GM19324 (cell line): ENCODE measurements around the gene METTL27.
A peak's percentile ranks its signal among the peaks of the same experiment; 100 is the strongest.
"Not testable (repeated sequence)": the region's sequence is repeated elsewhere in the genome, so short reads cannot be mapped to it uniquely, and the experiment has no call there.

ENCODE experiments used
- ATAC-seq: cut with Tn5 transposase; IDR thresholded peaks from one replicate; pipeline ENCODE4 v1.9.1; 2021; ENCODE audit warnings: mild to moderate bottlenecking, moderate library complexity; ENCODE audit not compliant: unreplicated experiment, low FRiP score

METTL27 gene

DNA sequence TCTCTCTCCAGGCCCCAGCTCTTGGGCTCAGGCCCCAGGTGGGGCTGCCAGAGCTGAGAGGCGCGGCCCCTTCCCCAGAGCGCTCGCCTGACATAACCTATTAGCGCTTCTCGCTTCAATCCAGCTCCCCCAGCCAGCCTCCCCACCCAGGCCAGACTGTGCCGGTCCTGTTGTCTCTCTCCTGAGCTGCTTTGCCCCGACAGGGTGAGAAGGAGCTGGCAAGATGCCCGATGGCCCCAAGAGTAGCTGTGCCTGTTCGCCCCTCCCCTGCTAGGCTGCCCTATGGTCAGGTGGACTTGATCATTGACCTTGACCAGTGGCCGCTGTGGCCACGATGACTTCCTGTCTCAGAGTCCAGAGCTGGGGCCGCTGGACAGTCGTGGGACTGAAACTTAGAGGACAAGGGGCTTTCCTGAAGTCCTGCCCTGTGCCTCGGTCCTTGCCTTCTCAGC lies 27.8 kb upstream of the METTL27 start:
- no peak for ATAC-seq

DNA sequence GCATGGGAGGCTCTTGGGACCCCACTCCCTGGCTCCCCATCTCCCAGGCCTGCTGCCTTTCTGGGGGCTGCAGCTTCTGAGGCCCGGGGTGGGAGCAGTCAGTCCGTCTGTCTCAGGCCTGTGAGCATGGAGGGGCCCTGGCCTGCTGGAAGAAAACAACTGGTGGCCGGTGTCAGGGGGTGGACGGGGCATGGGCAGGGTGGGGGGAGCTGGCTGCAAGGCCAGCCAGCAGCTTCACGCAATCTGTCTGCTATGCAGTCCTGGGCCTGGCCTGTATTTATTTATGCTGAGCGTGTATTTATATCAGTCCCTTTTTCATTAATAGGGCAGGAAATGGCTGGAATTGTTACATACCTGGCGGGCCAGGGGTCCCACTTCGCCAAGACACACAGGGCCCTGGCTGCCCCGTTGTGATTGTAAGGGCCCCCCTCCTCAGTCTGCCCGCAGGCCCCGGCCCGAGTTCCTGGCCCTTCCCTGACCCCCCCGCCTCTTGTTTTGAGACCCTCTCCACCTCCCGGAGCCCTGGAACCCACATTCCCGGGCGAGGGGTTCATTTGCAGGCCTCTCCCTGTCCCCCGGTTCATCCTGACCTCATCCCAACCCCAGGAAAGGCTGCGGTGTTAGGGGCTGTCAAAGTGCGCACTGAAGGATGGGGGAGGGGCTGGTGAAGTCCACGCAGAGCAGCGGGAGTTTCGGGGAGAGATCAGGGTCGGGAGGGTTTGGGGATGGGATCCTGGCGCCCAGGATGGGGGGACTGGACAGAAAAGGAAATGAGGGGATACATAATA lies 26.9 kb upstream of the METTL27 start:
- no peak for ATAC-seq

DNA sequence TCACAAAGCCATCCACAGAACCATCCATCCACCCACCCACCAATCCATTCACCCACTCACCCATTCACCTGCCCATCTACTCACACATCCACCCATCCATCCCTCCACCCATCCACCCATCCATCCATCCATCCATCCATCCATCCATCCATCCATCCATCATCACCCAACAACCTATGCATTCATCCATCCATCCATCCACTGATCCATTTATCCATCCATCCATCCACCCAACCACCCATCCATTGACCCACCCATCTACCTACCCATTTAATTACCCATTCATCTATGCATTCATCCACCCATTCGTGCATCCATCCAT lies 24.1 kb upstream of the METTL27 start:
- no peak for ATAC-seq

DNA sequence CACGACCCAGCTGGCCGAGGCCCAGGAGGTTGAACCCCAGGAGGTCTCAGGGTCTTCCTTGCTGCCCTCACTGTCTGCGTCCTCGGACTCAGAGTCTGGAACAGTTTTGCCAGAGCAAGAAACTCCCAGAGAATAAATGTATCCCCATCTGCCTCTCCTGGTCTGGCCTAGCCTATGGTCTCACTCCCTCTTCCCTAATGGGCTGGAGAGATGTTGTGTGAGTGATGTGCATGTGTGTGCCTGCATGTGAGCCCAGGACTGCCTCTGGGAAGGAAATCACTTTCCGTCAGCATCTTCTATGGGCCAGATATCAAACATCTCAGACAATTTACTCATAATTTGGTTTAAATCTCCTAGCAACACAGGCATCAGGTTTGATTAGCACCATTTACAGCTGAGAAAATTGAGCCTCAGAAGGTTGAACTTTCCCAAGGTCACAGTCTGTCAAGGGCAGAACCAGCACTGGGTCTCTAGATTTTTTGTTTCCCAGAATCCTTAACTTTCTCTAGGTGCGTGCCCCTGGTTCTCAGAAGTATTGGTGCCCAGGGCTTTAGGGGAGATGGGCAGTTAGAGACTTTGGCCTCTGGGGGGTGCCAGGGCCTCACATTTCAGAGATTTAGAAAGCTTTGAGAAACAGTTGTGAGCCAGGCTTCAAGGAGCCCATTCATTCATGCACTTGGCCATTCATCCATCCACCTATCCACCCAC lies 23.6 kb upstream of the METTL27 start:
- ATAC-seq, result no peak

DNA sequence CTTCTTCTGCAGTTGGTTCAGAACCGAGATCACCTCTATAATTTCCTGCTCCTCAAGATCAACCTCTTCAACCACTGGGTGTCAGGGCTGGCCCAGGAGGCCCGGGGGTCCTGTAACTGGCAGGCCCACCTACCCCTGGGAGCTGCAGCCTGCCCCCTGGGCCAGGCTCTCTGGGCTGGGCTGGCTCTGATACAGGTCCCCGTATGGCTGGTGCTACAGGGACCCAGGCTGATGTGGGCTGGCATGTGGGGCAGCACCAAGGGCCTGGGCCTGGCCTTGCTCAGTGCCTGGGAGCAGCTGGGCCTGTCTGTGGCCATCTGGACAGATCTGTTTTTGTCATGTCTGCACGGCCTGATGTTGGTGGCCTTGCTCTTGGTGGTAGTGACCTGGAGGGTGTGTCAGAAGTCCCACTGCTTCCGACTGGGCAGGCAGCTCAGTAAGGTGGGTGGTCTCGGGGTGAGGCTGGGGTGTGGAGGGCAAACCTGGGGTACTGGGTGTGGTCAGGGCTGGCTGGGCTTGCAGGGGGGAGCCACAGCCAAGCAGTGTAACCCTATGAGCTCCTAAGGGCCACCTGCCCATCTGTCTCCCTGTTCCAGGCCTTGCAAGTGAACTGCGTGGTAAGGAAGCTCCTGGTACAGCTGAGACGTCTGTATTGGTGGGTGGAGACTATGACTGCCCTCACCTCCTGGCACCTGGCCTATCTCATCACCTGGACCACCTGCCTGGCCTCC lies 22.8 kb upstream of the METTL27 start:
- ATAC-seq, result no peak

DNA sequence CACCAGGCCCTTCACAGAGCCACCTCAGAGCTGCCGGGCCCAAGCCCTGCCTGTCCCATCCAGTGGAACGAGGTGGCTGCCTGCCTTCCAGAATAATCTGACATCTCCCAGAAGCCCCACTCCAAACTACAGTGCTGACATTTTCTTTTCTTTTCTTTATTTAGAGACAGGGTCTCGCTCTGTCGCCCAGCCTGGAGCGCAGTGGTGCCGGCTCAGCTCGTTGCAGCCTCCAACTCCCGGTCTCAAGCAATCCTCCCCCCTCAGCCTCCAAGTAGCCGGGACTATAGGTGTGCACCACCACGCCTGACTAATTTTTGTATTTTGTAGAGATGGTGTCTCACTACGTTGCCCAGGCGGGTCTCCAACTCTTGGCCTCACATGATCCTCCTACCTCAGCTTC lies 19.0 kb upstream of the METTL27 start:
- ATAC-seq, result no peak

DNA sequence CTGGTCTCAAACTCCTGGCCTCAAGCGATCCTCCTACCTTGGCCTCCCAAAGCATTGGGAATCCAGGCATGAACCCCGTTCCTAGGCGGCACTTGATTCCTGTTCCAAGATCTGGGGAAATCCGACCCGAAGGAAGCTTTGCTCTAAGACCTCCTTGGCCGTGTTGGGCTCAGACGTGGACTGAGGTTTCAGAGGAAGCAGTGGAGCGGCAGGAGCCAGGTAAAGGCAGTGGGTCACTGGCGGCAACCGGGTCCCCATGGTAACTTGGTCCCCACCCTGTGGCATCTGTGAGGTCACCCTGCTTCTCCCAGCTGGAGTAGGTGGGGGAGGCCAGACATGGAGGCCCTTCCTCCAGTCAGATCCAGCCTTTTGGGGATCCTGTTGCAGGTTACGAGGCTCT lies 18.5 kb upstream of the METTL27 start, which contains the start of gene TMEM270:
Gene TMEM270, plus strand, starts transcription at position 301 of the 400 bp plus-strand sequence. Its CDS starts 36 bp downstream, at position 337.
- ATAC-seq, result no peak

DNA sequence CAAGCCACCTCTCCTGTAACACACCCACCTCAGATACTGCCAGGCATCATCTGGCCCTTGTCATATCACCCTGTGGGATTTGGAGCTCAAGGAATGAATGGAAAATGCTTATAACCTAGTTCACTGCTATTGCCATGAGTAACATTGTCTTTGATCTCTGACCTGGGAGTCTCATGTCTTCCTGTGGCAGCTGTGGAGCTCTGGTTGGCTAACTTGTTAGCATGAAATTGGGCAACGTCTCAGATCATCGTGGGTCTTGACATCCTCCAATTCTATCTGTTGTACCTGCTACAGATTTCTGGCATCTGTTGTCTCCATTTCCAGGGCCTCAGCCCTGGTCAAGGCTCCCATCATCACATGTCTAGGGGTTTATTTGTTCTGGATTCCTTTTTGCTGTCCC lies 16.5 kb upstream of the METTL27 start:
- ATAC-seq, result no peak

DNA sequence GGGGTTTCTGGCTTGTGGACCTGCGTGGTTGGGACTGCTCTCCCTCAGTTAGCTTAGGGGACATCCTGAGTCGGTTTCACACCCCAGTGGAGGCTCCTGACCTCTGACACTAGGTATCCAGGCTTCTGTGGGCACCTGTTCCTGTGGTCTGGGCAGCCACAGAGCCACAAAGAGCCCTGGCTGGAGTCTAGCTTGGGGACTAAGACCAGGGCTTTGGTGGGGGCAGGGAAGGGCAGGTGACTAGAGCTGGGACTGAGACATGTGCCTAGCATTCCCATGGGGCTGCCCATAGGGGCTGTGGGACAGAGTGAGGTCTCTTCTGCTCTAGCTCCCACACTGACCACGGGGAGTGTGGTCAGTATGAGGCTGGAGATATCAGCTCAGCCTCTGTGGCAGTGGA lies 14.6 kb upstream of the METTL27 start:
- no peak for ATAC-seq

DNA sequence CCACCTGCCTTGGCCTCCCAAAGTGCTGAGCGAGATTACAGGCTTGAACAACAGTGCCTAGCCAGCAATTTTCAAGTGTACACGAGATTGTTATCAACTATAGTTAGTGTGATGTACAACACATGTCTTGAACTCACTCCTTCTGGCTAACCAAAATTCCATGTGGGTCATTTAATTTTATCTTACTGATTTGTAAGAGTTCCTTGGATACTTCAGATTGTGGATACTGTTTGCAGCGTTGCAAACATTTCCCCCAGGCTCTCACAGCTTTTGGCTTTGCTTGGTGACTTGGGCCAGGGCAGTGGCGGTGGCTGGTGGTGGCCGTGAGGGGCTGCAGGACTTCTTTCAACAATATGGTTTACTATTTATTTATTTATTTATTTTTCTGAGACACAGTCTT lies 10.2 kb upstream of the METTL27 start:
- ATAC-seq, result no peak

DNA sequence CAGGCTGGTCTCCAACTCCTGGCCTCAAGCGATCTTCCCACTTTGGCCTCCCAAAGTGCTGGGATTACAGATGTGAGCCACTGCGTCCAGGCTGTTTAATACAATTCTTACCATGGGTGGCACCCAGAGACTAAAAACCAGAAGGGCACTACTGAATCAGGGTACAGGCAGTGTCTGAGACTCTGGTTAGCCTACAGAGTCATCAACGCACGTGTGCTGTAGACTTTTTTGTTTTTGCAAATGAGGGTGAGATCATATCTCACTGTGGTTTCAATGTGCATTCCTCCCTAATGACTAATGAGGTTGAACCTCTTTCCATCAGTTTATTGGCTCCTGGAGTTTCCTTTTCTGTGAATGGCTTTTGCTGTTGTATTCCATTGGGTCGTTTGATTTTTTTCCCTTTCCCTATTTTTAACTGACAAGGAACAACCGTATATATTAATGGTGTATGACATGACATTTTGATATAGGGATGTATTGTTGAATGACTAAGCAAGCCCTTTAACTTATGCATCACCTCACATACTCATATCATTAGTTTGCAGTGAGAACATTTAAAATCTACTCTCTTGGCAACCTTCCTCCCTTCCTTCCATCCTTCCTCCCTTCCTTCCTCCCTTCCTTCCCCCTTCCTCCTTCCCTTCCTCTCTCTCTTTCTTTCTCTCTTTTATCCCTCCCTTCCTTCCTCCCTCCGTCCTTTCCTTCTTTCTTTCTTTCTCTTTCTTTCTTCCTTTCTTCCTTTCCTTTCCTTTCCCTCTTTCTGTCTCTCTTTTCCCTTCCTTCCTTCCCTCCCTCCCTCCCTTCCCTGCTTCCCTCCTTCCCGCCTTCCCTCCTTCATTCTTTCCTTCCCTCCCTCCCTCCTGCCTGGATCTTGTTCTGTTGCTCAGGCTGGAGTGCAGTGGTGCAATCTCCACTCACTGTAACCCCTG lies 9.4 kb upstream of the METTL27 start:
- ATAC-seq, result peak; percentile 64

DNA sequence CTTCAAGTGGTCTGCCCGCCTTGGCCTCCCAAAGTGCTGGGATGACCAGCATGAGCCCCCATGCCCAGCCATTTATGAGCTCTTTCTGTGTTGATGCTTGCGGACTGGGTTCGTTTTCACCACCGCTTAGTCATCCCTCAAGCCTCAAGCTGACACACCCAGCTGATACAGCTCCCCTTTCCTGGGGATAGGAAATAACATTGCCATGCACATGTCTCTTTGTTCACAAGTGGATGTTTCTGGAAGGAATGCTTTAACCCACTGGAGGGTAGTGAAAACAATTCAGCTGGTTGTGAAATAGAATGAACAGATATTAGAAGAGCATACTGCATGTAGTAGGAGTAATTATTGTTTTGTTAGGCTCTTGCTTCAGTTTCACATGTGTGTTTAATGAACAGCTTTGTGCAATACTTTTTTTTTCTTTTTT lies 8.5 kb upstream of the METTL27 start:
- ATAC-seq, result no peak

DNA sequence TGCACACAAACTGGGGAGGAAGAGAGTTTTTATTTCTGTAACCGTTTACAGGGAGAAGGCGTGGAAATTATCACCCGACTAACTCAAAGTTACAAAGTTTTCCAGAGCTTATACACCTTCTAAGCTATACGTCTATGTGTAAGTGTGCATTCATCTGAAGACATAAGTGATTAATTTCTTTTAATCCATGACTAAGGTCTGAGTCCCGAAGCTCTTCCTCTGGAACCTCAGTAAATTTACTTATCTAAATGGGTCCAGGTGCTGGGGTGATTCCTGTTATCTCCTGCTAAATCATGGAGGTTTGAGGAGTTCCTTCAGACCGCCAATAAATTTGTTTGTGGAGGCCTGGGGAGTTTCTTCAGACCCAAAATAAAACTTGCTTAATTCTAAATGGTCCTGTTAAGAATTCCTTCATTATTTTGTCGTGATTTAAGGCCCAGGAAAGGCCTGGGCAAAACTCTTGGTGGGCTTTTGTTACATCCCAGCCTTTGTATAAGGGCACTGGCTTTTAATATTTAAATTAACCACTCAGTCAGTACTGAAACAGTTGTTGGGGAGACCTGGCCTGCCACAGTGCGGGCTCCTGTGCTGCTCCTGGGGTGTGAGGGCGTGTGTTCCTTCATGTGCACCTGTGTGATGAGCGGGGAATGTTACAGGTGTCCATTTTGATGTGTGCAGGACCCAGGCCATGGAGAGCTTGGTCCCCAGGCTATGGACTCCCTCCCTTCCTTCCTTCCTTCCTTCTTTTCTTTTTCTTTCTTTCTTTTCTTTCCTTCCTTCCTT lies 5.8 kb upstream of the METTL27 start:
- no peak for ATAC-seq

DNA sequence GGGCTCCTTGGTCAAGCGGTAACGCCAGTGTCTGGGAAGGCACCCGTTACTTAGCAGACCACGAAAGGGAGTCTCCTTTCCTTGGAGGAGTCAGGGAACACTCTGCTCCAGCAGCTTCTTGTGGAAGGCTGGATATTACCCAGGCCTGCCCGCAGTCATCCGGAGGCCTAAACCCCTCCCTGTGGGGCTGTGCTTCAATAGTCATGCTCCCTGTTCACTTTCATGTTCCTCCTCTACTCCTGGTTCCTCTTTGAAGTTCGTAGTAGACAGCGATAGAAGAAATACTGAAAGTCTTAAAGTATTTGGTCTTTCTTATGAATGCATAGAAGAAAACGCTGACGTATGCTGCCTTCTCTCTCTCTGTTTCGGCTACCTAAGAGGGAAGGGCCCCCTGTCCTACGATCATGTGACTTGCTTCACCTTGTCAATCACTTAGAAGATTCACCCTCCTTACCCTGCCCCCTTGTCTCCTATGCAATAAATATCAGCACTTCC lies 3.4 kb upstream of the METTL27 start:
- not testable (repeated sequence) for ATAC-seq

DNA sequence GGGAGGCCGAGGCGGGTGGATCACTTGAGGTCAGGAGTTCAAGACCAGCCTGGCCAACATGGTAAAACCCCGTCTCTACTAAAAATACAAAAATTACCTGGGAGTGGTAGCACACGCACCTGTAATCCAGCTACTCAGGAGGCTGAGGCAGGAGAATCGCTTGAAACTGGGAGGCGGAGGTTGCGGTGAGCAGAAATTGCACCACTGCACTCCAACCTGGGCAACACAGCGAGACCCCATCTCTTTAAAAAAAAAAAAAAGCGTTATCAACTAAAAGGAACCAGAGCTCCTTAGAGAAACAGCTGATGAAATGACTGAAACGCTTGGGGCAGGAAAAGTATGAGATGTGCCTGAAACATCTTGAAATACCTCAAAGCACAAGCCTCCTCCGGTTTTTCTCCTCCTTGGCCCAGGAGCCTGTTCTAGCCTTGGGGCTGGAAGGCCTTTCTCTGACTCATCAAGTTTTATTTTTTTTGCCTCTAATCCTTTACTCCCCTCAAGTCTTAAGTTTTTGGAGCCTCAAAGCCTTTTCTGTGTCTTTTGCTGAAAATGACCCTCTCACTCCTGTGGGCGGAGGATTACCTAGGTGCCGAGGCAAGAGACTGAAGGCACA lies 2.6 kb upstream of the METTL27 start:
- ATAC-seq, result no peak

DNA sequence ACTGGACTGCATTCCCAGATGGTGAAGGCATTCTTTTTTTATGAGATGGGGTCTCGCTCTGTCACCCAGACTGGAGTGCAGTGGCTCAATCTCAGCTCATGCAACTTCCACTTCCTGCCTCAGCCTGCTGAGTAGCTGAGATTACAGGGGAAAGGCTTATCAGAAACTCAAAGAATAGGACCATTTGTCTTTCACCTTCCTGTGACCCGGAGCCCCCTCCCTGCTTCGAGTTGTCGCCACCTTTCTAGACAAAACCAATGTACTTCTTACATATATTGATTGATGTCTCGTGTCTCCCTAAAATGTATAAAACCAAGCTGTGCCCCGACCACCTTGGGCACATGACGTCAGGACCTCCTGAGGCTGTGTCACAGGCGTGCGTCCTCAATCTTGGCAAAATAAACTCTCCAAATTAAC lies 1.8 kb upstream of the METTL27 start:
- no peak for ATAC-seq

DNA sequence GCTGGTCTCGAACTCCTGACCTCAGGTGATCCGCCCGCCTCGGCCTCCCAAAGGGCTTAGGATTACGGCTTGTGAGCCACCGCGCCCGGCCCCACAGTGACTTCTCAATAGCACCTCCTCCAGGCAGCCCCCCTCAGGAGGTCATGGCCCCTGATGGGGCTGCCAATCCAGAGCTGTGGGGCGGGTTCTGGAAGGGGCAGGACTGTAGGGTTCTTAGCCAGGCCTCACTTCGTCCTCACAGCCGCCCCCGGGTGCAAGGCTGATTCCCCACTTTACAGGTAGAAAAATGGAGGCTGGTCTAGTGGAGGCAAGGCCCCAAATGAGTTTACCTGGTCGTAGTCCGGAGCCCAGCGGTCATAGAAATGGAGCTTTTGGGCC lies 638 bp downstream of the METTL27 start:
- no peak for ATAC-seq

DNA sequence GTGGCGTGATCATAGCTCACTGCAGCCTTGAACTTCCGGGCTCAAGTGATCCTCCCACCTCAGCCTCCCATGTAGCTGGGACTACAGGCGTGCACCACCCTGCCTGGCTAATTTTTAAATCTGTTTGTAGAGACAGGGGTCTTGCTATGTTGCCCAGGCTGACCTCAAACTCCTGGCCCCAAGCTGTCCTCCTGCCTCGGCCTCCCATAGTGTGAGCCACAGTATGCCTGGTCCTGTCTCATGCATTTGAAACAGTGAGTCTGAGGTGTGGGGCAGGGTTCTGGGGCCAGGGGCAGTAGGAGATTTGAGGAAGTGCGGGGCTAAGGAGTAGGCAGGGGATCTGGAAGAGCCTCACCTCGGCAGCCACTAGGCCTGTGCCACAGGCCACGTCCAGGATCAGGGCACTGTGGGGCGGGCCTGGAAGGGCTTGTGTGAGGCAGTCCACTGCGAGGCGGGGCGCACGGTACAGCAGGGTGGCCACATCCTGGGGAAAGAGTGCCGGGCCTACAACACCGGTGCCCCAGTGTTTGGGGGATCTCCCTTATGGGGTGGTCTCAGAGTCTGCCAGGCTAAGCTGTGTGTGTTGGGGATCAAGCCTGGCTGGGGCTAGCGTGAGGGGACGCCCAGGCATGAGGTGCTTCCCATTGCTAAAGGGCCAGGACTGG lies 1.5 kb downstream of the METTL27 start:
- ATAC-seq, result no peak
